NCI-H748 treated with DMSO at 0.1 percent for 48 hours (cell line): Measurements from ENCODE around the gene USP44.
"Not testable (repeated sequence)": the region's sequence is repeated elsewhere in the genome, so short reads cannot be mapped to it uniquely, and the experiment has no call there.

Experiments
- DNase-seq: peaks from one replicate; lab custom pipeline; 2025; lab: John Stamatoyannopoulos, UW

The USP44 gene

GRCh38 chr12:95551305-95551704 lies at the start of gene USP44:
USP44 (minus strand) TSS chr12:95551476; CDS start chr12:95534256, 17,220 bp downstream.
- DNase-seq, result no peak

GRCh38 chr12:95600567-95600966 lies 49.3 kb upstream of the USP44 start:
- DNase-seq, result no peak

- no peak for DNase-seq
Measured at GRCh38 chr12:95599880-95600279, 48.6 kb upstream of the USP44 start.

GRCh38 chr12:95594136-95594535 lies 42.9 kb upstream of the USP44 start:
- no peak for DNase-seq

- DNase-seq, result no peak
Measured at GRCh38 chr12:95593266-95593871, 42.1 kb upstream of the USP44 start.

- no peak for DNase-seq
Measured at GRCh38 chr12:95591731-95592130, 40.5 kb upstream of the USP44 start.

GRCh38 chr12:95590775-95591174 lies 39.5 kb upstream of the USP44 start:
- DNase-seq, result no peak

GRCh38 chr12:95583933-95584332 lies 32.7 kb upstream of the USP44 start:
- no peak for DNase-seq

- DNase-seq, result peak; percentile 51
Measured at GRCh38 chr12:95582230-95583058, 31.2 kb upstream of the USP44 start.

- DNase-seq, result no peak
Measured at GRCh38 chr12:95577820-95578219, 26.5 kb upstream of the USP44 start.

- peak; percentile 40 for DNase-seq
Measured at GRCh38 chr12:95574799-95575452, 23.6 kb upstream of the USP44 start.

- DNase-seq, result no peak
Measured at GRCh38 chr12:95573951-95574576, 22.8 kb upstream of the USP44 start.

- no peak for DNase-seq
Measured at GRCh38 chr12:95571369-95571768, 20.1 kb upstream of the USP44 start.

- not testable (repeated sequence) for DNase-seq
Measured at GRCh38 chr12:95568045-95568444, 16.8 kb upstream of the USP44 start.

GRCh38 chr12:95557625-95558024 lies 6.3 kb upstream of the USP44 start:
- DNase-seq, result no peak

GRCh38 chr12:95554532-95555071 lies 3.3 kb upstream of the USP44 start:
- no peak for DNase-seq

- DNase-seq, result no peak
Measured at GRCh38 chr12:95553197-95553943, 2.1 kb upstream of the USP44 start.

GRCh38 chr12:95551913-95552516 lies 739 bp upstream of the USP44 start:
- DNase-seq, result no peak

GRCh38 chr12:95549392-95550084 lies 1.7 kb downstream of the USP44 start:
- peak; percentile 9 for DNase-seq
